ENCODE results near the gene ACTBL2. TPM values are rescaled to one million over a fixed set of nuclear protein-coding genes. Genes with fewer than 3 reads are reported as not detected.

Gene ACTBL2
- total RNA-seq, 1 donor from 2014 or later = not detected

DNA sequence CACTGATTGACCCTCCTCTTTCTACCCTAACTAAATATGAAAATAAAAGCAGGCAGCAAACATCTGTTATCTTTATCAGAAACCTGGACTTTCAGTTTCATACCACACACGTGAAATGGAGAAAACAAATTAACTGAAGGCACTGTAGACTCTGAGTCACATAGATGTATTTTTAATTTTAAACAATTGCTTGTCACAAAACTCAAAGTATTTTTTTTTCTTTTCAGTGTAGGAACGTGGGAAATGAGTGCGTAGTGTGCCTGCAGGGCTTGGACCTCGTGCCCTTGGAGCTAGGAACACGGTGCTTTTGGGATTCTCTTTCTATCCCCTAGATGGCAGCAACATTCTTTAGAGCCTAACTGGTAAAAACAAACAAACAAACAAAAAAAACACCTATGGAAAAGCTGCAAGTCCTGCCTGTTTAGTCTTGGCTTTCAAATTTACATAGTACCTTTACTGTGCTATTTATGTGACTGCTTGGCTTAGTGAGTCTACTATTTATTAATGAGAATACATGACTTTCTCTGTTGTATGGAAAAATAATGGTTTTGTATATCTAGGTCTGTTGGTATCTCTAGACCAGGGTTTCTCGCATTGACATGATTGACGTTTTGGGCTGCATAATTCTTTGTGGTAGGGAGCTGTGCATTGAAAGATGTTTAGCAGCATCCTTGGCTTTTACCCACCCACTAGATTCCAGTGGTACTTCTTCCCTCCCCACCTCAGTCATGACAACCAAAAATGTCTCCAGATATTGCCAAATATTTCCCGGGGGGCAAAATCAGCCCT lies 16.8 kb upstream of the ACTBL2 start:
- intact Hi-C loops (cut with micrococcal nuclease) = loop anchor here (1.0 kb wide), 1 partner anchor 961 kb away; the partner anchor contains the start of gene PLK2
- Mint-ChIP-seq H3K36me3 (ENCODE audit: low read depth) (no peaks in the 10 kb centered on the region), H3K27me3 (peaks cover 14% of the 10 kb centered on the region), H3K4me1 (peaks cover 4% of the 10 kb centered on the region), H3K27ac (no peak overlapping the region), H3K4me3 (peak overlapping the region; percentile 58), H3K9me3 (no peaks in the 10 kb centered on the region)
- TF ChIP-seq, protein P1, sequence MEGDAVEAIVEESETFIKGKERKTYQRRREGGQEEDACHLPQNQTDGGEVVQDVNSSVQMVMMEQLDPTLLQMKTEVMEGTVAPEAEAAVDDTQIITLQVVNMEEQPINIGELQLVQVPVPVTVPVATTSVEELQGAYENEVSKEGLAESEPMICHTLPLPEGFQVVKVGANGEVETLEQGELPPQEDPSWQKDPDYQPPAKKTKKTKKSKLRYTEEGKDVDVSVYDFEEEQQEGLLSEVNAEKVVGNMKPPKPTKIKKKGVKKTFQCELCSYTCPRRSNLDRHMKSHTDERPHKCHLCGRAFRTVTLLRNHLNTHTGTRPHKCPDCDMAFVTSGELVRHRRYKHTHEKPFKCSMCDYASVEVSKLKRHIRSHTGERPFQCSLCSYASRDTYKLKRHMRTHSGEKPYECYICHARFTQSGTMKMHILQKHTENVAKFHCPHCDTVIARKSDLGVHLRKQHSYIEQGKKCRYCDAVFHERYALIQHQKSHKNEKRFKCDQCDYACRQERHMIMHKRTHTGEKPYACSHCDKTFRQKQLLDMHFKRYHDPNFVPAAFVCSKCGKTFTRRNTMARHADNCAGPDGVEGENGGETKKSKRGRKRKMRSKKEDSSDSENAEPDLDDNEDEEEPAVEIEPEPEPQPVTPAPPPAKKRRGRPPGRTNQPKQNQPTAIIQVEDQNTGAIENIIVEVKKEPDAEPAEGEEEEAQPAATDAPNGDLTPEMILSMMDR (IDR thresholded peaks at IDR 0.05) = no peak
- no peak for DNase-seq
- ChIA-PET POLR2A (no interaction called here), CTCF (interaction anchor here (0.8 to 1.6 kb wide), 3 partner anchors 10 to 964 kb away, joined by 3 to 6 read pairs (median 3); no protein-coding TSS in a partner anchor)
- no peak for ATAC-seq (ENCODE audit: low read depth)

DNA sequence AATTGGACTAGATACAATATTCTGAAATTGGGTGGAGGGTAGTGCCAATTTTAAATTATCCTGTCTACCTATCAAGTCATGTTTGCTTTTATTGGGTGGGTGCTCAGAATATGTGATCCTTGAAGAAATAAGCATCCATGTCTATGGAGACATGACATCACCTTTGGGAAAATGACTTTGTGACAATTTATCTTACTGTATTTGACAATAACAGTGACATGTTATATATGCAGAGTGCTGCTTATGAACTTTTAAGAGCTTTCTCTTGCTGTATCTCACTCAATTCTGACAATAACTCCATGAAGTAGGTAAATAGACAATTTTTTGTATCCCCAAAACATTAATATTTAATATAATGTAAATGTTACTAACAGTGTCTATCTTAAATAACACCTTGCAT lies 15.1 kb upstream of the ACTBL2 start:
- no peak overlapping the region for H3K27ac Mint-ChIP-seq
- CTCF ChIA-PET = no interaction called here
- H3K4me1 Mint-ChIP-seq = peaks cover 4% of the 10 kb centered on the region
- no peaks in the 10 kb centered on the region for H3K9me3 Mint-ChIP-seq
- H3K4me3 Mint-ChIP-seq = no peak overlapping the region
- intact Hi-C loops (cut with micrococcal nuclease) = no loop called here
- no peak for ATAC-seq (ENCODE audit: low read depth)
- POLR2A ChIA-PET = no interaction called here
- H3K36me3 Mint-ChIP-seq (ENCODE audit: low read depth) = no peaks in the 10 kb centered on the region
- peaks cover 22% of the 10 kb centered on the region for H3K27me3 Mint-ChIP-seq
- TF ChIP-seq, protein P1 (IDR thresholded peaks at IDR 0.05) = no peak
- DNase-seq = no peak

DNA sequence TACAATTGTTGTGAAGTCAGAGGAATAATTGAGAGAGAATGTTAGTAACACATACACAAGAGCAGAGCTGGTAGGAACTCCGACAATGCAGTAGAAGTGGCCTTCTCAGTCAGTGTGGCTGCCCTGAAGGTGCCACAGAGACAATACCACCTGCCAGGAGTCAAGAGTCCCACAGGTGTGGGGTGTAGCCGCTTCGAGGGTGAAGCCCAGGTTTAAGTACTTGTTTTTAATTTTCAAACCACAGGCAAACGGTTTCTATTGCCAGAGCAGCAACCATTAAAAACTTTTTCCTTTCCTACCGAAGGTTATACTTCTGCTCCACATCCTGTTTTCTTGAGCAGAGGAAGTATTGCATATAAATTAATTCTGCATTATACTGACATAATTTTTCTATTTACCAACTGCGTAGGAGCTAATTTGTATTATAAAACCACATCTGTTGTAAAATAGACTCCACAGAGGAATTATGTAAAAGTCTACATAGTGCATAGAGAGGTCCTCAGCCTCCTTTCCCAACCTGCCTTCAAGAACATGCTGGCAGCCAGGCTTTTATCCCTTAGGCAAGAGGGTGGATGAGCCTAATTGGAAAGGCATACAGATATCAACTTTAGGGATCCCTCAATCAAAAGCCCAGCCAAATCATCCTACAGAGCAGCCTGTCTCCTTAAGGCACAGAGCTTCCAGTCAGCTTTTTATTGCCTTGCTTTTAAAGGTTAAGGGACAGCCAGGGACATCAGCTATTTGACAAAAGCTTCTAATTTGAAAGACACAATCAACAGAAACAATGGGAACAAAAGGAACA lies 12.9 kb upstream of the ACTBL2 start:
- ChIA-PET POLR2A (no interaction called here), CTCF (interaction anchor here (0.6 to 1.1 kb wide), 2 partner anchors 8 to 50 kb away, joined by 3 to 5 read pairs; no protein-coding TSS in a partner anchor)
- ATAC-seq (ENCODE audit: low read depth) = no peak
- H3K4me3 Mint-ChIP-seq = no peak overlapping the region
- H3K27me3 Mint-ChIP-seq = peaks cover 16% of the 10 kb centered on the region
- H3K4me1 Mint-ChIP-seq = peaks cover 4% of the 10 kb centered on the region
- intact Hi-C loops (cut with micrococcal nuclease) = no loop called here
- TF ChIP-seq, protein P1 (IDR thresholded peaks at IDR 0.05) = no peak
- H3K27ac Mint-ChIP-seq = no peak overlapping the region
- H3K9me3 Mint-ChIP-seq = no peaks in the 10 kb centered on the region
- no peak for DNase-seq
- H3K36me3 Mint-ChIP-seq (ENCODE audit: low read depth) = no peaks in the 10 kb centered on the region

DNA sequence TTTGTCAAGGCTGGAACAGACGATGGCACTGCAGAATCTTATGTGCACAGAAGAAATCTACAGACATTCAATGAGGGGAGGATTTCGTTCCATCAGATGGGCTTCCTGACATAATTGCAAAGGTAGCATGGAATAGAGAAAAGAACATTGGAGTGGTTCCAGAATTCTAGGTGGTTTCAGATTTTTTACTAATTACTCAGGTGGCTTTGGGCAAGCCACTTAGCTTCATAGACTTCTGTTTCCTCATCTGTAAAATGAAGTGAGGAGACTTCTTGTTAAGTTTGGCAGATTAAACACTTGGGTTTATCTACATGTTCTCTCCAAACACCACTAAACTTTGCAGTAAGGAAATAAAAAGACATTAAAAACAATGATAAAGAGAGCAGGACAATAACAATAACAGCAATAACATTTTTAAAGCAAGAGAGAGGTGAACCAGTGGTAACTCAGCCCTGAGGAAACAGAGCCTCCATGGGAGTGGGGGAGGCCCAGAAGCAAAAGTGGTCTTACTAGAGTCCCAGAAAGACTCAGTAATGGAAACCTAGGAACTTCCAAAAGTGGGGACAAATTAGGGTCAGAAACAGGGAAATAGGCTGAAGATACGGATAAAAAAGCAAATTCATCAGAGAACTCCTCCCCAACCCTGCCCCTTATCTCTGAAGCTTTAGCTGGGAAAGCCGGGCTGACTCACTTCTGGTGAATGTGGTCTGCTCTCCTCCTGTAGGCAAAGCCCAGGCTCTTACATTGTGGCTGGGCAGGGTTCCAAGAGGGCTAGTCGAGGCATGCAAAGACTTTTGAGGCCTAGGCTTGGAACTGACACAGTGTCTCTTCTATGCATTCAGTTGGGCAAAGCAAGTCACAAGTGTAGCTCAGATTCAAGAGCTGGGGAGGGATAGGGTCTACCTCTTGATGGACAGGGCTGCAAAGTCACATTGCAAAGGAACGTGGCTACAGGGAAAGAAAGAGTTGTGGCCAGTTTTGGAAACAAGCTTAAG lies 11.8 kb upstream of the ACTBL2 start:
- Mint-ChIP-seq H3K9me3 (no peaks in the 10 kb centered on the region), H3K27ac (no peak overlapping the region), H3K4me3 (no peak overlapping the region), H3K27me3 (peaks cover 15% of the 10 kb centered on the region), H3K36me3 (ENCODE audit: low read depth) (no peaks in the 10 kb centered on the region), H3K4me1 (peaks cover under 1% of the 10 kb centered on the region)
- intact Hi-C loops (cut with micrococcal nuclease) = no loop called here
- CTCF ChIA-PET = no interaction called here
- TF ChIP-seq, protein P1 (IDR thresholded peaks at IDR 0.05) = no peak
- POLR2A ChIA-PET = no interaction called here
- DNase-seq (no peak), ATAC-seq (ENCODE audit: low read depth) (no peak)
